K562 (cell line): Measurements from ENCODE around the gene FBLIM1. TPM values are rescaled to one million over a fixed set of nuclear protein-coding genes. Genes with fewer than 3 reads are reported as not detected.

Experiments
- ATAC-seq: fragments of 200-7000 bp; cut with Tn5 transposase; 3 replicates; pipeline ENCODE4 v1.9.1; 2020; ENCODE audit warnings: moderate library complexity
- BruUV-seq: library from RNA; stranded (reverse); fragments of 400-500 nt; replicated peaks from 2 replicates; lab custom pipeline; 2021; lab: Mats Ljungman, UMichigan
- CTCF ChIA-PET: fragments of 300-600 bp; formaldehyde crosslinking; extraction: SDS; loops from one replicate; lab custom pipeline; 2021; ENCODE audit warnings: low intra/inter-chr PET ratio; lab: Yijun Ruan, JAX
- POLR2A ChIA-PET: fragments of 300-600, 350-650 bp; sonication (Branson Sonifier 250); formaldehyde crosslinking; extraction: SDS; loops from one replicate; lab custom pipeline; 2021; ENCODE audit warnings: antibody characterized with exemption, inconsistent platforms; lab: Yijun Ruan, JAX
- DNase-seq, 4 experiments: peaks; one replicate each; pipeline versions ENCODE4 v3.0.0 to v3.0.0-alpha.2; 2011 to 2018; ENCODE audit warnings: low spot score in 3 of 4, mixed read lengths in 3 of 4; ENCODE audit errors: extremely low read depth in 1 of 4
- FAIRE-seq: peaks from 2 replicates; lab custom pipeline; 2011; peaks lifted over from hg19 to GRCh38; lab: Jason Lieb, UNC
- H2AFZ ChIP-seq: 2 replicates; pipeline ENCODE4 v1.6.0; 2011; ENCODE audit warnings: low read depth, low read length, control low read depth, inconsistent platforms
- H3K27ac ChIP-seq: fragments of 200-600 bp; 3 replicates; pipeline ENCODE4 v1.8.0; 2011; ENCODE audit warnings: low read depth, mild to moderate bottlenecking, control low read depth, inconsistent platforms, low read length, moderate library complexity, mixed read lengths; ENCODE audit errors: extremely low read depth
- H3K27me3 ChIP-seq, 2 experiments: fragments of 300-600 bp in 1 of 2; 2 replicates in 1 of 2; 3 replicates in 1 of 2; pipeline versions ENCODE4 v1.6.0 to v1.8.0; 2011; ENCODE audit warnings: inconsistent platforms in 2 of 2, low read length in 2 of 2, mild to moderate bottlenecking in 1 of 2, mixed read lengths in 1 of 2, moderate library complexity in 1 of 2; ENCODE audit not compliant: control insufficient read depth in 2 of 2, insufficient read depth in 2 of 2
- H3K36me3 ChIP-seq: fragments of 300-600 bp; 3 replicates; pipeline ENCODE4 v1.8.0; 2011; ENCODE audit warnings: mild to moderate bottlenecking, low read length, inconsistent platforms; ENCODE audit not compliant: control insufficient read depth, insufficient read depth
- H3K4me1 ChIP-seq, 2 experiments: fragments of 200-600 bp in 1 of 2; replicated peaks in 1 of 2; 2 replicates in 1 of 2; 3 replicates in 1 of 2; pipeline versions ENCODE4 v1.5.1 to v1.8.0; 2011; ENCODE audit warnings: inconsistent platforms in 2 of 2, low read length in 2 of 2, mild to moderate bottlenecking in 1 of 2, mixed read lengths in 1 of 2, moderate library complexity in 1 of 2; ENCODE audit not compliant: control insufficient read depth in 2 of 2, insufficient read depth in 2 of 2
- H3K4me2 ChIP-seq: 2 replicates; pipeline ENCODE4 v1.6.1; 2011; ENCODE audit warnings: low read length, control low read depth, inconsistent platforms, mixed read lengths; ENCODE audit not compliant: insufficient read depth
- H3K4me3 ChIP-seq: fragments of 200-600 bp; sonication (generic), shearing (Covaris generic); 2 replicates; pipeline ENCODE4 v1.5.1; 2016; ENCODE audit warnings: control low read depth, inconsistent platforms
- H3K79me2 ChIP-seq: fragments of 200-600 bp; 3 replicates; pipeline ENCODE4 v1.8.0; 2011; ENCODE audit warnings: low read length, inconsistent platforms; ENCODE audit not compliant: control insufficient read depth, insufficient read depth
- H3K9ac ChIP-seq, 2 experiments: 2 replicates each; pipeline versions ENCODE4 v1.6.0 to v1.6.1; 2011; ENCODE audit warnings: low read depth in 2 of 2, low read length in 2 of 2, control low read depth in 1 of 2, inconsistent platforms in 1 of 2, mild to moderate bottlenecking in 1 of 2, mixed read lengths in 1 of 2; ENCODE audit not compliant: insufficient read depth in 1 of 2
- H3K9me1 ChIP-seq: one replicate; pipeline ENCODE4 v1.6.0; 2011; ENCODE audit warnings: inconsistent platforms, mild to moderate bottlenecking, low read length, moderate library complexity; ENCODE audit not compliant: control insufficient read depth, insufficient read depth
- H3K9me3 ChIP-seq: replicated peaks from 2 replicates; pipeline ENCODE4 v1.5.1; 2011; ENCODE audit warnings: low read depth, low read length, inconsistent platforms; ENCODE audit not compliant: control insufficient read depth, insufficient read depth
- H4K20me1 ChIP-seq: replicated peaks from 2 replicates; pipeline ENCODE4 v1.6.1; 2011; ENCODE audit warnings: low read length, inconsistent platforms, mixed read lengths; ENCODE audit not compliant: control insufficient read depth, insufficient read depth
- E2F8 ChIP-seq: fragments of 450-650 bp; IDR thresholded peaks from 2 replicates; pipeline ENCODE4 v1.7.1; 2018; ENCODE audit warnings: mild to moderate bottlenecking, low read depth; ENCODE audit not compliant: partially characterized antibody
- FIP1L1 ChIP-seq: fragments of 200-400 bp; formaldehyde crosslinking; IDR thresholded peaks from 2 replicates; pipeline ENCODE4 v1.6.1; 2018; ENCODE audit warnings: mild to moderate bottlenecking, low read depth, low read length; ENCODE audit not compliant: poor library complexity, severe bottlenecking
- FOXA3 ChIP-seq, 2 experiments: fragments of 450-650 bp in 1 of 2; sonication (generic) in 1 of 2; formaldehyde crosslinking; IDR thresholded peaks in 1 of 2; conservative IDR thresholded peaks in 1 of 2; 2 replicates each; pipeline versions ENCODE4 v1.4.0 to v1.8.0; 2020 to 2022; ENCODE audit warnings: mild to moderate bottlenecking in 2 of 2, missing genetic modification reagents in 1 of 2
- HDAC2 ChIP-seq: fragments of 450-650 bp; IDR thresholded peaks from 2 replicates; pipeline ENCODE4 v1.6.1; 2016; ENCODE audit warnings: mild to moderate bottlenecking
- IRF1 ChIP-seq: sonication (generic); formaldehyde crosslinking; IDR thresholded peaks from 2 replicates; pipeline ENCODE4 v1.8.0; 2022; ENCODE audit warnings: missing genetic modification reagents, mild to moderate bottlenecking, borderline replicate concordance
- NCOA4 ChIP-seq: fragments of 450-650 bp; IDR thresholded peaks from 2 replicates; pipeline ENCODE4 v1.6.1; 2018; ENCODE audit warnings: mild to moderate bottlenecking; ENCODE audit not compliant: partially characterized antibody
- PHTF2 ChIP-seq: fragments of 250-450 bp; sonication (Bioruptor Pico); IDR thresholded peaks from 2 replicates; pipeline ENCODE4 v1.5.0; 2021; ENCODE audit warnings: mild to moderate bottlenecking
- POLR2A ChIP-seq: fragments of 450-650 bp; conservative IDR thresholded peaks from 2 replicates; pipeline ENCODE4 v1.6.1; 2016
- POLR2AphosphoS5 ChIP-seq: IDR thresholded peaks from 2 replicates; pipeline ENCODE4 v1.6.1; 2011; ENCODE audit warnings: mild to moderate bottlenecking, low read depth, low read length, moderate library complexity; ENCODE audit not compliant: control insufficient read depth, insufficient read depth
- TFE3 ChIP-seq: fragments of 450-650 bp; formaldehyde crosslinking; IDR thresholded peaks from 2 replicates; pipeline ENCODE4 v1.4.0; 2020; ENCODE audit warnings: mild to moderate bottlenecking, mixed read lengths
- TSC22D4 ChIP-seq: fragments of 450-650 bp; IDR thresholded peaks from 2 replicates; pipeline ENCODE4 v1.6.1; 2016; ENCODE audit warnings: missing genetic modification characterization, missing biosample characterization, control low read depth
- YY1 ChIP-seq, 3 experiments: IDR thresholded peaks; 2 replicates each; pipeline ENCODE4 v1.6.1; 2011; ENCODE audit warnings: low read length in 2 of 3, mild to moderate bottlenecking in 2 of 3, moderate library complexity in 2 of 3, borderline replicate concordance in 1 of 3, control low read depth in 1 of 3, low read depth in 1 of 3; ENCODE audit not compliant: insufficient read depth in 3 of 3, insufficient replicate concordance in 2 of 3, control insufficient read depth in 1 of 3, insufficient read length in 1 of 3; ENCODE audit errors: extremely low read depth in 1 of 3
- ZBTB43 ChIP-seq: sonication (generic); formaldehyde crosslinking; IDR thresholded peaks from 2 replicates; pipeline ENCODE4 v1.8.0; 2023; ENCODE audit warnings: mild to moderate bottlenecking, missing genetic modification reagents
- ZNF217 ChIP-seq: sonication (generic); formaldehyde crosslinking; IDR thresholded peaks from 2 replicates; pipeline ENCODE4 v1.8.0; 2022; ENCODE audit warnings: mild to moderate bottlenecking, missing genetic modification reagents
- ZNF408 ChIP-seq: fragments of 250-450 bp; sonication (Bioruptor Pico); IDR thresholded peaks from 2 replicates; pipeline ENCODE4 v1.4.0; 2020; ENCODE audit warnings: low read depth, mild to moderate bottlenecking, moderate library complexity
- ZNF77 ChIP-seq: fragments of 250-450 bp; sonication (Bioruptor Pico); IDR thresholded peaks from 2 replicates; pipeline ENCODE4 v1.5.0; 2020
- WGBS: fragments of 100-300 bp; shearing (Covaris generic); methylation state at CpG from one replicate; pipeline ENCODE4 v1.1.6; 2016; ENCODE audit warnings: low coverage, mixed read lengths; ENCODE audit not compliant: insufficient coverage; ENCODE audit errors: missing lambda C conversion rate; 5-methylcytosine and 5-hydroxymethylcytosine counted together
- in situ Hi-C: fragments of 300-500 bp; cut with MboI; formaldehyde crosslinking; loops from 4 replicates; pipeline ENCODE4 v1.15.0; 2018; ENCODE audit warnings: inconsistent platforms, mixed read lengths
- intact Hi-C: fragments of 100-400 bp; cut with micrococcal nuclease; formaldehyde crosslinking; loops from 2 replicates; pipeline ENCODE4 v1.14.2; 2022
- polyA plus RNA-seq, 8 experiments: library from polyadenylated mRNA; depleted of rRNA in 4 of 8; stranded (reverse) in 5 of 8; unstranded in 3 of 8; fragments of >200 nt; fragmentation: Nextera tagmentation in 2 of 8; fragmentation: Illumina TruSeq in 1 of 8; extraction: Ambion mirVana in 2 of 8; extraction: Trizol in 1 of 8; gene quantifications; 2 replicates each; pipeline versions ENCODE4 v1.2.1 to v1.2.3, GENCODE V29; 2011 to 2014; ENCODE audit warnings: inconsistent platforms in 1 of 8, missing spikeins in 1 of 8
- total RNA-seq, 7 experiments: library from RNA; depleted of rRNA in 6 of 7; stranded (reverse); fragments of >200 nt in 6 of 7; fragmentation: Illumina TruSeq in 2 of 7; extraction: Trizol in 2 of 7; gene quantifications; 2 replicates each; pipeline versions ENCODE4 v1.2.1 to v1.2.3, GENCODE V29; 2011 to 2021; ENCODE audit warnings: low replicate concordance in 1 of 7

The FBLIM1 gene
- total and polyA plus RNA-seq, 9 of the 15 experiments (the other 6 are each of a cell fraction or from before 2014, with no cell fraction given): 0.14 to 0.24 TPM; not detected in 7

GRCh38 chr1:15810073-15810472 lies 51.5 kb downstream of the FBLIM1 start:
- Histone ChIP-seq H3K27ac (no peak overlapping the region), H3K9me3 (no peaks in the 10 kb centered on the region; the same call in 1 of the 2 replicates), H3K9ac (no peak overlapping the region), H4K20me1 (no peaks in the 10 kb centered on the region), H3K9me1 (no peaks in the 10 kb centered on the region), H3K4me1 (no peaks in the 10 kb centered on the region), H3K4me2 (no peak overlapping the region), H3K4me3 (no peak overlapping the region), H2AFZ (no peak overlapping the region), H3K79me2 (no peaks in the 10 kb centered on the region), H3K36me3 (no peaks in the 10 kb centered on the region), H3K27me3 (no peaks in the 10 kb centered on the region; a peak in 1 of 5 replicates)
- no peak for ATAC-seq
- BruUV-seq: no TSS peak
- DNase-seq: no peak
- 11% methylated on average over 1 of the region's 1 CpG for WGBS
- FAIRE-seq: no peak
- ChIA-PET POLR2A (interaction anchor here (0.7 kb wide), 1 partner anchor 154 kb away, joined by 3 read pairs; no protein-coding TSS in a partner anchor), CTCF (no interaction called here)
- in situ Hi-C loops: loop anchor here (5.0 kb wide), 1 partner anchor 107 kb away; no protein-coding TSS in a partner anchor
- intact Hi-C loops: no loop called here
- TF ChIP-seq ZNF217 (CRISPR knock-in tag) (no peak), PHTF2 (no peak), YY1 (IDR thresholded peaks at IDR 0.05; ENCODE audit: borderline replicate concordance in 1 of 3, control insufficient read depth in 1 of 3, extremely low read depth in 1 of 3, insufficient read depth in 3 of 3, insufficient read length in 1 of 3, insufficient replicate concordance in 2 of 3, low read depth in 1 of 3, low read length in 2 of 3) (no peak), POLR2AphosphoS5 (no peak), ZNF408 (no peak), IRF1 (CRISPR knock-in tag) (no peak), FOXA3 (CRISPR knock-in tag; conservative IDR thresholded peaks at IDR 0.05 in 1 of 2, IDR thresholded peaks at IDR 0.05 in 1 of 2) (no peak), TSC22D4 (tag) (no peak), FIP1L1 (no peak), POLR2A (no peak), ZBTB43 (CRISPR knock-in tag) (no peak), HDAC2 (no peak), ZNF77 (CRISPR knock-in tag) (no peak), TFE3 (CRISPR knock-in tag) (no peak), NCOA4 (no peak), E2F8 (no peak)
